CD4-positive, alpha-beta memory T cell (primary cell): ENCODE results near the gene PARD3B. TPM values are rescaled to one million over a fixed set of nuclear protein-coding genes. Genes with fewer than 3 reads are reported as not detected.

ENCODE experiments used
- CTCF ChIA-PET: fragments of 350-600 bp; sonication (Branson Sonifier 250); formaldehyde crosslinking; loops from one replicate; lab custom pipeline; 2021; ENCODE audit warnings: inconsistent platforms; ENCODE audit not compliant: partially characterized antibody; lab: Charles Lee
- POLR2A ChIA-PET: fragments of 350-600 bp; sonication (Branson Sonifier 250); formaldehyde crosslinking; loops from one replicate; lab custom pipeline; 2021; ENCODE audit not compliant: partially characterized antibody; lab: Charles Lee
- DNase-seq, 5 donors: peaks; one replicate each; pipeline versions ENCODE4 v3.0.0 to v3.0.0-alpha.2; 2020 to 2022; ENCODE audit warnings: mixed read lengths in 1 of 5
- H3K27ac ChIP-seq: one replicate; pipeline ENCODE4 v1.7.0; 2013; ENCODE audit warnings: low read depth, low read length
- H3K27me3 ChIP-seq: 2 replicates; pipeline ENCODE4 v1.7.0; 2013; ENCODE audit warnings: mild to moderate bottlenecking, low read length, moderate library complexity; ENCODE audit not compliant: insufficient read depth
- H3K36me3 ChIP-seq: 2 replicates; pipeline ENCODE4 v1.7.0; 2013; ENCODE audit warnings: mild to moderate bottlenecking, low read length, moderate library complexity; ENCODE audit not compliant: insufficient read depth
- H3K4me1 ChIP-seq: 2 replicates; pipeline ENCODE4 v1.7.0; 2013; ENCODE audit warnings: mild to moderate bottlenecking, low read length, moderate library complexity; ENCODE audit not compliant: insufficient read depth
- H3K4me3 ChIP-seq, 2 donors: one replicate each; pipeline ENCODE4 v1.7.0; 2013; ENCODE audit warnings: low read length in 2 of 2, mild to moderate bottlenecking in 1 of 2
- H3K9me3 ChIP-seq, 2 donors: one replicate each; pipeline ENCODE4 v1.7.0; 2013; ENCODE audit warnings: low read length in 2 of 2, control low read depth in 1 of 2; ENCODE audit not compliant: control insufficient read depth in 1 of 2
- H3K27ac Mint-ChIP-seq, 7 donors: one replicate each; pipeline ENCODE4 v1.8.0; 2020 to 2021; ENCODE audit warnings: mixed read lengths in 7 of 7, mild to moderate bottlenecking in 6 of 7, inconsistent platforms in 3 of 7, moderate library complexity in 3 of 7
- H3K27me3 Mint-ChIP-seq, 2 donors: one replicate each; pipeline ENCODE4 v1.8.0; 2020 to 2021; ENCODE audit warnings: mixed read lengths in 2 of 2
- H3K36me3 Mint-ChIP-seq, 2 donors: one replicate each; pipeline ENCODE4 v1.8.0; 2020 to 2021; ENCODE audit warnings: mixed read lengths in 2 of 2, inconsistent platforms in 1 of 2, mild to moderate bottlenecking in 1 of 2
- H3K4me1 Mint-ChIP-seq, 4 donors: one replicate each; pipeline ENCODE4 v1.8.0; 2020 to 2021; ENCODE audit warnings: mixed read lengths in 4 of 4, mild to moderate bottlenecking in 1 of 4
- H3K4me3 Mint-ChIP-seq, 8 donors: one replicate each; pipeline ENCODE4 v1.8.0; 2020 to 2021; ENCODE audit warnings: mixed read lengths in 8 of 8, mild to moderate bottlenecking in 7 of 8, moderate library complexity in 6 of 8, inconsistent platforms in 3 of 8
- H3K9me3 Mint-ChIP-seq, 8 donors: one replicate each; pipeline ENCODE4 v1.8.0; 2020 to 2021; ENCODE audit warnings: mixed read lengths in 8 of 8, mild to moderate bottlenecking in 5 of 8, inconsistent platforms in 3 of 8, moderate library complexity in 1 of 8
- intact Hi-C: fragments of 100-400 bp; cut with micrococcal nuclease; formaldehyde crosslinking; loops from one replicate; pipeline ENCODE4 v1.15.1; 2023
- polyA plus RNA-seq, 2 donors: library from polyadenylated mRNA; unstranded; fragments of 300-500 nt; fragmentation: Illumina TruSeq; gene quantifications; one replicate each; pipeline ENCODE4 v1.2.3, GENCODE V29; 2021
- total RNA-seq, 2 experiments: library from RNA; stranded (reverse); gene quantifications; one replicate each; pipeline ENCODE4 v1.2.3, GENCODE V29; 2021

PARD3B gene
- total and polyA plus RNA-seq, 4 experiments from 2014 or later = 0.44 to 1.3 (median 1.2) TPM; not detected in 1

- no peak for DNase-seq
- H3K27me3 Mint-ChIP-seq = no peaks in the 10 kb centered on the region
- H3K4me1 Mint-ChIP-seq = peaks cover 0 to 5% (median 4%) of the 10 kb centered on the region in 4 donors
- peak overlapping the region in 1 of 7 donors; percentile 57 for H3K27ac Mint-ChIP-seq
- no peaks in the 10 kb centered on the region for H3K9me3 ChIP-seq
- H3K27me3 ChIP-seq = no peaks in the 10 kb centered on the region
- no peaks in the 10 kb centered on the region for H3K4me1 ChIP-seq
- ChIA-PET POLR2A (no interaction called here), CTCF (no interaction called here)
- H3K36me3 ChIP-seq = no peaks in the 10 kb centered on the region
- H3K4me3 ChIP-seq = no peak overlapping the region
- no peak overlapping the region for H3K27ac ChIP-seq
- no peaks in the 10 kb centered on the region for H3K36me3 Mint-ChIP-seq
- H3K4me3 Mint-ChIP-seq = no peak overlapping the region
- intact Hi-C loops = loop anchor here (1.0 kb wide), 1 partner anchor 322 kb away; no protein-coding TSS in a partner anchor
- no peaks in the 10 kb centered on the region for H3K9me3 Mint-ChIP-seq
Measured at GRCh38 chr2:205193125-205193835, 648.0 kb downstream of the PARD3B start.

DNA sequence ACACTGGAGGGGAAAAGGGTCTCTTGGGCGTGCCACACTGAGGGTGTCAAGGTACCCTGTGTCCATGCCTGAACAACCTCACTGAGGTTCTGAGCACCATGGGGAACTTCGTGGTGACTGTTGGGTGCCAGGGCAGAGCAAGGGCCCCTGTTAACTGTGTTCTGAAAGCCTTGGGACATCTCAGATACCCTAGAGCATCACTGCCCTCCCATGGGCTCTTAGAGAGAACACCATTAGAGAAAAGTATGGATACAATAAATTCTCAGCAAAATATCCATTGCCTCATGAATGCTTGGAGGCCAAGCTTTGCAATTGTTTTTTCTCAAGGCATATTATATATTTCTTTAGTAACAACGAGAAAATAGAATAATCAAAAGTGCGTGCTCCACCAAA is 648.6 kb downstream of the PARD3B start:
- Mint-ChIP-seq H3K36me3 (no peaks in the 10 kb centered on the region), H3K27ac (peak overlapping the region in 1 of 7 donors; percentile 57), H3K27me3 (no peaks in the 10 kb centered on the region), H3K9me3 (no peaks in the 10 kb centered on the region), H3K4me3 (no peak overlapping the region), H3K4me1 (peaks cover 0 to 5% (median 4%) of the 10 kb centered on the region in 4 donors)
- intact Hi-C loops = loop anchor here (1.0 kb wide), 1 partner anchor 323 kb away; no protein-coding TSS in a partner anchor
- Histone ChIP-seq H3K27me3 (no peaks in the 10 kb centered on the region), H3K4me3 (no peak overlapping the region), H3K27ac (no peak overlapping the region), H3K9me3 (no peaks in the 10 kb centered on the region), H3K4me1 (no peaks in the 10 kb centered on the region), H3K36me3 (no peaks in the 10 kb centered on the region)
- ChIA-PET CTCF (no interaction called here), POLR2A (no interaction called here)
- no peak for DNase-seq

DNA sequence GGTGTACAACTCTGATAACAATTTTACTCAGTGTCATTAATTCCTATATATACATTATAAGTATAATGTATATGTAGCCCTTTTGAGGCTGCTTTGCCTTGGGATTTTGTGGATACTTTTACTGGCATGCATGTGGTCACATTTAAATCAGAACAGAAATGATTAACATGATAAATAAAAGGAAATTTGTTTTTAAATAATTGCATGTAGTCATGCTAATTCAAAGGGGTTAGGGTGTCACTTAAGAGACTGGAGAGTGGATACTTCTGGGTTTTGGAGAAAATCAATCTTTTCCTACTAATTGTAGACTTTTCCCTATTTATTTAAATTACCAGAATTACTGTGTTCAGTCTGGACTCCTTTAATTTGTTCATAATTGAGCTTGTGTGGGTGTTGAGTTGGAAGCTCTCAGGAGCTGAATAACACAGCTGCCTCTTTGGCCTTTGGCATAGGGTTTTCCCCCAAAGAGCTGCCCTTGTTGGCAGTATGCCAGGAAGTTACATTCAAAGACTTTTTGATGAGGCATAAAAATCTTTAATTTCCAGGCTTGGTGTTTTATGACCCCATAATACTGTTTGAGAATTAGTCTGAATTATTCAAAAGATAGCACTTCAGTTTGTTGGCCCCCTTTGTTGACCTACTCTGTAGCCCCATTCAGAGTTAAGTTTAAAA is 652.3 kb downstream of the PARD3B start:
- Mint-ChIP-seq H3K27ac (no peak overlapping the region), H3K4me3 (no peak overlapping the region), H3K27me3 (no peaks in the 10 kb centered on the region), H3K4me1 (peaks cover 0 to 5% (median 4%) of the 10 kb centered on the region in 4 donors), H3K36me3 (no peaks in the 10 kb centered on the region), H3K9me3 (no peaks in the 10 kb centered on the region)
- Histone ChIP-seq H3K4me1 (no peaks in the 10 kb centered on the region), H3K27ac (no peak overlapping the region), H3K9me3 (no peaks in the 10 kb centered on the region), H3K27me3 (no peaks in the 10 kb centered on the region), H3K4me3 (no peak overlapping the region), H3K36me3 (no peaks in the 10 kb centered on the region)
- ChIA-PET POLR2A (interaction anchor here (1.2 kb wide), 1 partner anchor 15 kb away, joined by 3 read pairs; no protein-coding TSS in a partner anchor), CTCF (no interaction called here)
- peak; percentile 11 to 47 (median 15) for DNase-seq
- intact Hi-C loops = no loop called here

GRCh38 chr2:205198140-205198525 is 652.9 kb downstream of the PARD3B start:
- no peaks in the 10 kb centered on the region for H3K36me3 Mint-ChIP-seq
- no peaks in the 10 kb centered on the region for H3K9me3 ChIP-seq
- H3K27me3 ChIP-seq = no peaks in the 10 kb centered on the region
- H3K27ac Mint-ChIP-seq = no peak overlapping the region
- H3K36me3 ChIP-seq = no peaks in the 10 kb centered on the region
- ChIA-PET POLR2A (no interaction called here), CTCF (no interaction called here)
- no peaks in the 10 kb centered on the region for H3K9me3 Mint-ChIP-seq
- no peaks in the 10 kb centered on the region for H3K4me1 ChIP-seq
- H3K27ac ChIP-seq = no peak overlapping the region
- no peak overlapping the region for H3K4me3 Mint-ChIP-seq
- DNase-seq = no peak
- H3K4me3 ChIP-seq = no peak overlapping the region
- intact Hi-C loops = no loop called here
- no peaks in the 10 kb centered on the region for H3K27me3 Mint-ChIP-seq
- H3K4me1 Mint-ChIP-seq = peaks cover 0 to 5% (median 4%) of the 10 kb centered on the region in 4 donors

- intact Hi-C loops = no loop called here
- Mint-ChIP-seq H3K4me1 (peaks cover 0 to 5% (median 4%) of the 10 kb centered on the region in 4 donors), H3K36me3 (peaks cover 0 to 1% of the 10 kb centered on the region in 2 donors), H3K4me3 (no peak overlapping the region), H3K9me3 (peaks cover 0 to 3% (median 0%) of the 10 kb centered on the region in 8 donors), H3K27ac (no peak overlapping the region), H3K27me3 (no peaks in the 10 kb centered on the region)
- H3K27me3 ChIP-seq = no peaks in the 10 kb centered on the region
- CTCF ChIA-PET = no interaction called here
- H3K27ac ChIP-seq = no peak overlapping the region
- no peak for DNase-seq
- POLR2A ChIA-PET = no interaction called here
- no peaks in the 10 kb centered on the region for H3K9me3 ChIP-seq
- H3K36me3 ChIP-seq = no peaks in the 10 kb centered on the region
- H3K4me3 ChIP-seq = no peak overlapping the region
- H3K4me1 ChIP-seq = no peaks in the 10 kb centered on the region
Measured at GRCh38 chr2:205199165-205199850, 654.0 kb downstream of the PARD3B start.

- Histone ChIP-seq H3K4me3 (no peak overlapping the region), H3K36me3 (no peaks in the 10 kb centered on the region), H3K27me3 (no peaks in the 10 kb centered on the region), H3K9me3 (no peaks in the 10 kb centered on the region), H3K27ac (no peak overlapping the region), H3K4me1 (no peaks in the 10 kb centered on the region)
- intact Hi-C loops = no loop called here
- no peaks in the 10 kb centered on the region for H3K36me3 Mint-ChIP-seq
- H3K4me1 Mint-ChIP-seq = peaks cover 0 to 3% (median 0%) of the 10 kb centered on the region in 4 donors
- ChIA-PET CTCF (no interaction called here), POLR2A (no interaction called here)
- DNase-seq = no peak
- H3K9me3 Mint-ChIP-seq = peaks cover 0 to 2% (median 0%) of the 10 kb centered on the region in 8 donors
- no peak overlapping the region for H3K27ac Mint-ChIP-seq
- H3K27me3 Mint-ChIP-seq = no peaks in the 10 kb centered on the region
- no peak overlapping the region for H3K4me3 Mint-ChIP-seq
Measured at GRCh38 chr2:205210494-205210893, 665.2 kb downstream of the PARD3B start.

DNA sequence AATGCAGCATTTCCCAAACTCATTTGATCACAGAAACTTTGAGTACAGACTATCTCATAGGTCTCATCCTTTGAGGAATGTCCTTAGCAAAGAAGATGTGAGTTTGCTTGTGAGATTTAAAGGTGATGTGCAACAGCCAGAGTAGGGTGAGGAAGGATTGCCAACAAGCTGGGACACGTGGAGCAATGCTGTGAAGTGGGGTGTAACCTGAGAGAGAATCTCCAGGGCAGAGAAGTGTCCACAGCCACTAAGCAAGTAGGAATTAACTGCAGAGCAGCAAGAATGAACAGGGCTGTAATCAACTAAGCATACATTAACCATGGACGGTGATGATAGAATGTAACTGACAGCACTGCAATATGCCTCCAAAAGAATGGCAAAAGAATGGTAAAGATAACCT is 667.1 kb downstream of the PARD3B start:
- H3K27me3 Mint-ChIP-seq = peaks cover 0 to under 1% of the 10 kb centered on the region in 2 donors
- Histone ChIP-seq H3K27me3 (no peaks in the 10 kb centered on the region), H3K9me3 (no peaks in the 10 kb centered on the region), H3K36me3 (no peaks in the 10 kb centered on the region), H3K4me3 (no peak overlapping the region), H3K4me1 (no peaks in the 10 kb centered on the region), H3K27ac (no peak overlapping the region)
- no peak for DNase-seq
- H3K27ac Mint-ChIP-seq = no peak overlapping the region
- H3K4me1 Mint-ChIP-seq = peaks cover 0 to 3% (median 0%) of the 10 kb centered on the region in 4 donors
- ChIA-PET CTCF (interaction anchor here (1.1 kb wide), 1 partner anchor 34 kb away, joined by 3 read pairs; no protein-coding TSS in a partner anchor), POLR2A (interaction anchor here (0.9 kb wide), 1 partner anchor 15 kb away, joined by 3 read pairs; no protein-coding TSS in a partner anchor)
- peaks cover 0 to 2% (median 0%) of the 10 kb centered on the region in 8 donors for H3K9me3 Mint-ChIP-seq
- intact Hi-C loops = no loop called here
- H3K4me3 Mint-ChIP-seq = no peak overlapping the region
- H3K36me3 Mint-ChIP-seq = no peaks in the 10 kb centered on the region
